Measurements from ENCODE around the gene PPARGC1A. TPM values are rescaled to one million over a fixed set of nuclear protein-coding genes. Genes with fewer than 3 reads are reported as not detected.

The PPARGC1A gene
- total and polyA plus RNA-seq, 2 donors (not counting 3 experiments of a cell fraction or from before 2014, with no cell fraction given), result not detected

- intact Hi-C loops (cut with micrococcal nuclease), result no loop called here
- no peaks in the 10 kb centered on the region for H3K27me3 ChIP-seq (ENCODE audit: control insufficient read depth in 2 of 2, insufficient read depth in 2 of 2, low read length in 2 of 2)
- POLR2A ChIA-PET, result no interaction called here
These were observed 51.2 kb downstream of the PPARGC1A start for GRCh38 chr4:23838607-23839006.

More at GRCh38 chr4:23838607-23839006, 51.2 kb downstream of the PPARGC1A start:
- no TSS peak for BruUV-seq (replicated peaks)
- CTCF ChIA-PET, result no interaction called here
- Histone ChIP-seq H2AFZ (ENCODE audit: low read depth, low read length) (no peak overlapping the region), H3K9ac (replicated peaks; ENCODE audit: extremely low read depth, insufficient read depth, low read length) (no peak overlapping the region), H3K4me3 (replicated peaks in 1 of 3; ENCODE audit: insufficient read depth in 1 of 3, low read depth in 1 of 3, low read length in 3 of 3) (no peak overlapping the region), H3K79me2 (ENCODE audit: control insufficient read depth, insufficient read depth, low read length) (no peaks in the 10 kb centered on the region), H3K36me3 (ENCODE audit: control insufficient read depth in 2 of 2, extremely low read depth in 1 of 2, insufficient read depth in 2 of 2, low read length in 2 of 2) (no peaks in the 10 kb centered on the region), H3K9me1 (replicated peaks; ENCODE audit: control insufficient read depth, extremely low read depth, insufficient read depth, low read length) (no peaks in the 10 kb centered on the region), H4K20me1 (replicated peaks; ENCODE audit: control insufficient read depth, extremely low read depth, insufficient read depth, low read length) (no peaks in the 10 kb centered on the region), H3K4me2 (ENCODE audit: insufficient read depth, low read length) (no peak overlapping the region), H3K9me3 (replicated peaks; ENCODE audit: control insufficient read depth, insufficient read depth, low read length) (peaks cover 1% of the 10 kb centered on the region), H3K4me1 (ENCODE audit: control insufficient read depth, extremely low read depth, insufficient read depth, low read length) (no peaks in the 10 kb centered on the region), H3K27ac (ENCODE audit: insufficient read depth, low read depth, low read length) (no peak overlapping the region)
- no peak for TF ChIP-seq MYC (IDR thresholded peaks at IDR 0.05; ENCODE audit: low read depth, low read length)
- TF ChIP-seq POLR2AphosphoS5 (IDR thresholded peaks at IDR 0.05; ENCODE audit: insufficient read depth, low read depth, low read length), result no peak
- no peak for TF ChIP-seq FOS (IDR thresholded peaks at IDR 0.05; ENCODE audit: borderline replicate concordance, insufficient read depth, low read length)
- TF ChIP-seq JUN (IDR thresholded peaks at IDR 0.05; ENCODE audit: borderline replicate concordance, insufficient read depth, insufficient read length, low read depth), result no peak
- TF ChIP-seq GATA2 (IDR thresholded peaks at IDR 0.05; ENCODE audit: insufficient read depth, insufficient read length, low read depth, low read length), result no peak
- no peak for TF ChIP-seq CTCF (IDR thresholded peaks at IDR 0.05; ENCODE audit: extremely low read depth in 1 of 2, insufficient read depth in 1 of 2, low read depth in 1 of 2, low read length in 2 of 2)
- no peak for TF ChIP-seq POLR2A (IDR thresholded peaks at IDR 0.05; ENCODE audit: low read depth, low read length)
- TF ChIP-seq EZH2 (IDR thresholded peaks at IDR 0.05; ENCODE audit: borderline replicate concordance, low read depth, low read length, severe bottlenecking), result no peak
- no peak for TF ChIP-seq MAX (IDR thresholded peaks at IDR 0.05; ENCODE audit: insufficient read depth, insufficient read length)
- FAIRE-seq (no peak), DNase-seq (ENCODE audit: low read depth, low spot score) (no peak)
- dilution Hi-C loops (cut with MboI; ENCODE audit: extremely low pct_ligation_motif_present, low sequenced_read_pairs), result no loop called here
